HG02571 (cell line): ENCODE results near the gene COMMD3.

Experiments used
- ATAC-seq: cut with Tn5 transposase; IDR thresholded peaks from one replicate; pipeline ENCODE4 v1.9.1; 2021; ENCODE audit warnings: mild to moderate bottlenecking, moderate library complexity; ENCODE audit not compliant: unreplicated experiment

Gene COMMD3

GRCh38 chr10:22319547-22319979 lies 3.4 kb downstream of the COMMD3 start:
- ATAC-seq = no peak

GRCh38 chr10:22319980-22320558 lies 3.9 kb downstream of the COMMD3 start:
- no peak for ATAC-seq

GRCh38 chr10:22320591-22321155 lies 4.5 kb downstream of the COMMD3 start, which contains the start of gene BMI1:
Gene BMI1, plus strand, starts transcription at chr10:22321099. Its CDS starts 5,351 bp downstream, at chr10:22326450.
- ATAC-seq = peak; percentile 12

- peak; percentile 21 for ATAC-seq
Measured at GRCh38 chr10:22321156-22321923, 5.2 kb downstream of the COMMD3 start.

GRCh38 chr10:22321924-22322640 lies 5.9 kb downstream of the COMMD3 start:
- no peak for ATAC-seq

- no peak for ATAC-seq
Measured at GRCh38 chr10:22322641-22323160, 6.5 kb downstream of the COMMD3 start.

GRCh38 chr10:22323538-22324305 lies 7.5 kb downstream of the COMMD3 start:
- no peak for ATAC-seq

GRCh38 chr10:22324413-22324812 lies 8.2 kb downstream of the COMMD3 start:
- no peak for ATAC-seq

GRCh38 chr10:22324893-22325271 lies 8.7 kb downstream of the COMMD3 start:
- ATAC-seq = no peak

- ATAC-seq = peak; percentile 46
Measured at GRCh38 chr10:22325272-22326144, 9.3 kb downstream of the COMMD3 start.

- no peak for ATAC-seq
Measured at GRCh38 chr10:22326145-22326702, 10.0 kb downstream of the COMMD3 start.

GRCh38 chr10:22329150-22329549 lies 13.0 kb downstream of the COMMD3 start:
- no peak for ATAC-seq

GRCh38 chr10:22332116-22332692 lies 16.0 kb downstream of the COMMD3 start:
- no peak for ATAC-seq

GRCh38 chr10:22333167-22333974 lies 17.2 kb downstream of the COMMD3 start:
- ATAC-seq = no peak

GRCh38 chr10:22333975-22334282 lies 17.7 kb downstream of the COMMD3 start:
- no peak for ATAC-seq

GRCh38 chr10:22334414-22335172 lies 18.4 kb downstream of the COMMD3 start:
- no peak for ATAC-seq

GRCh38 chr10:22335173-22335933 lies 19.2 kb downstream of the COMMD3 start:
- ATAC-seq = peak; percentile 39
